GM19467 (cell line): Measurements from ENCODE around the gene FDX2.

ENCODE experiments used
- ATAC-seq: cut with Tn5 transposase; IDR thresholded peaks from one replicate; pipeline ENCODE4 v1.9.1; 2021; ENCODE audit warnings: mild to moderate bottlenecking, moderate library complexity; ENCODE audit not compliant: unreplicated experiment

Gene FDX2

GRCh38 chr19:10305139-10305806 is 10.5 kb downstream of the FDX2 start:
- ATAC-seq: no peak

GRCh38 chr19:10299545-10300458 is 16.0 kb downstream of the FDX2 start:
- no peak for ATAC-seq

- no peak for ATAC-seq
Measured at GRCh38 chr19:10295847-10296591, 19.8 kb downstream of the FDX2 start.

GRCh38 chr19:10295305-10295846 is 20.4 kb downstream of the FDX2 start:
- no peak for ATAC-seq

- no peak for ATAC-seq
Measured at GRCh38 chr19:10294368-10294697, 21.5 kb downstream of the FDX2 start.

- ATAC-seq: no peak
Measured at GRCh38 chr19:10293637-10294367, 22.0 kb downstream of the FDX2 start.

- ATAC-seq: no peak
Measured at GRCh38 chr19:10292789-10293636, 22.8 kb downstream of the FDX2 start.

- ATAC-seq: no peak
Measured at GRCh38 chr19:10292206-10292788, 23.5 kb downstream of the FDX2 start.

- ATAC-seq: no peak
Measured at GRCh38 chr19:10291554-10292205, 24.1 kb downstream of the FDX2 start.

- ATAC-seq: no peak
Measured at GRCh38 chr19:10290876-10291553, 24.8 kb downstream of the FDX2 start.

GRCh38 chr19:10290357-10290875 is 25.4 kb downstream of the FDX2 start:
- ATAC-seq: no peak

GRCh38 chr19:10289836-10290356 is 25.9 kb downstream of the FDX2 start, which contains the start of gene ICAM5:
TSS of gene ICAM5 (plus strand) at chr19:10289952. CDS start at chr19:10290044, 92 bp downstream.
- no peak for ATAC-seq

- ATAC-seq: no peak
Measured at GRCh38 chr19:10289167-10289835, 26.5 kb downstream of the FDX2 start.

- ATAC-seq: no peak
Measured at GRCh38 chr19:10288662-10289166, 27.1 kb downstream of the FDX2 start.

- no peak for ATAC-seq
Measured at GRCh38 chr19:10286803-10287737, 28.7 kb downstream of the FDX2 start, which contains the start of gene ICAM4. TSS of gene ICAM4 (plus strand) at chr19:10286955. CDS start at chr19:10287013, 58 bp downstream.

GRCh38 chr19:10285393-10285792 is 30.4 kb downstream of the FDX2 start:
- ATAC-seq: no peak
